ENCODE results near the gene KRR1. TPM values are rescaled to one million over a fixed set of nuclear protein-coding genes. Genes with fewer than 3 reads are reported as not detected.

Gene KRR1
- polyA plus RNA-seq, 2 of the 4 experiments (the other 2 are of a cell fraction): 66.1 to 122 TPM

GRCh38 chr12:75505706-75506312, 5.6 kb downstream of the KRR1 start:
- FAIRE-seq: peak; percentile 70
- H3K4me3 ChIP-seq: no peak overlapping the region
- no peak overlapping the region for H3K4me2 ChIP-seq
- TF ChIP-seq CHD4 (IDR thresholded peaks at IDR 0.05; ENCODE audit: borderline replicate concordance) (no peak), CTCF (IDR thresholded peaks at IDR 0.05) (peak; percentile 80), SMC3 (IDR thresholded peaks at IDR 0.05) (peak; percentile 78), RAD21 (conservative IDR thresholded peaks at IDR 0.05 in 1 of 2, IDR thresholded peaks at IDR 0.05 in 1 of 2) (peak; percentile 71 to 77)
- WGBS (ENCODE audit: missing lambda C conversion rate): 73% methylated on average over 2 of the region's 2 CpGs
- POLR2A ChIA-PET: no interaction called here
- peak in 1 of 2 experiments; percentile 52 for DNase-seq (ENCODE audit: low read depth in 1 of 2, low spot score in 1 of 2)
- peak; percentile 40 to 70; a peak in 4 of 6 replicates for ATAC-seq
- H3K4me1 ChIP-seq: peaks cover 14% of the 10 kb centered on the region
- CTCF ChIA-PET: interaction anchor here (0.7 to 1.9 kb wide), 4 partner anchors 21 to 119 kb away, joined by 3 to 12 read pairs (median 8); partner anchors contain the start of genes GLIPR1 and GLIPR1L2
- H3K27ac ChIP-seq: no peak overlapping the region
- H3K9me3 ChIP-seq: no peaks in the 10 kb centered on the region

GRCh38 chr12:75503866-75504265, 7.5 kb downstream of the KRR1 start:
- Histone ChIP-seq H3K4me1 (peaks cover 5% of the 10 kb centered on the region; the same call in 2 of the 3 replicates), H3K9me3 (no peaks in the 10 kb centered on the region), H3K27ac (no peak overlapping the region), H3K4me2 (no peak overlapping the region), H3K4me3 (no peak overlapping the region)
- no peak for FAIRE-seq
- ATAC-seq: no peak
- WGBS (ENCODE audit: missing lambda C conversion rate): 73% methylated on average over 3 of the region's 3 CpGs
- TF ChIP-seq FOSB (CRISPR knock-in tag; IDR thresholded peaks at IDR 0.05) (0 out of 2 replicates have a peak, but pooled peaks have one; percentile 36), E2F6 (IDR thresholded peaks at IDR 0.05; ENCODE audit: borderline replicate concordance, low read depth) (no peak)
- ChIA-PET POLR2A (no interaction called here), CTCF (interaction anchor here (1.7 to 2.1 kb wide), 5 partner anchors 19 to 815 kb away, joined by 4 to 16 read pairs (median 6); partner anchors contain the start of gene GLIPR1L2)
- no peak for DNase-seq (ENCODE audit: low read depth in 1 of 2, low spot score in 1 of 2)

GRCh38 chr12:75503459-75503858, 8.0 kb downstream of the KRR1 start:
- no peak for FAIRE-seq
- ChIA-PET CTCF (interaction anchor here (1.7 to 2.1 kb wide), 4 partner anchors 18 to 814 kb away, joined by 4 to 16 read pairs (median 6); partner anchors contain the start of gene GLIPR1L2), POLR2A (no interaction called here)
- ATAC-seq: no peak
- TF ChIP-seq REST (IDR thresholded peaks at IDR 0.05) (no peak), RCOR1 (IDR thresholded peaks at IDR 0.05; ENCODE audit: low read depth, low read length) (no peak), FOXS1 (CRISPR knock-in tag; IDR thresholded peaks at IDR 0.05) (no peak), MYC (IDR thresholded peaks at IDR 0.05; ENCODE audit: borderline replicate concordance, low read length) (no peak), HOXB5 (CRISPR knock-in tag; IDR thresholded peaks at IDR 0.05) (no peak), NR3C1 (IDR thresholded peaks at IDR 0.05) (no peak), ZSCAN20 (CRISPR knock-in tag; IDR thresholded peaks at IDR 0.05) (no peak), FOSL2 (IDR thresholded peaks at IDR 0.05) (no peak), FOSL2 (CRISPR knock-in tag; IDR thresholded peaks at IDR 0.05) (no peak), KDM1A (IDR thresholded peaks at IDR 0.05; ENCODE audit: low read depth) (no peak)
- no peak overlapping the region for H3K27ac ChIP-seq
- H3K4me1 ChIP-seq: peaks cover 5% of the 10 kb centered on the region; the same call in 2 of the 3 replicates
- WGBS (ENCODE audit: missing lambda C conversion rate): 38% methylated on average over 3 of the region's 3 CpGs
- DNase-seq (ENCODE audit: low read depth in 1 of 2, low spot score in 1 of 2): no peak
- H3K4me3 ChIP-seq: no peak overlapping the region
- no peaks in the 10 kb centered on the region for H3K9me3 ChIP-seq
- H3K4me2 ChIP-seq: no peak overlapping the region

Data from A549 (cell line).